H1 (cell line): Measurements from ENCODE around the gene PRAME. TPM values are rescaled to one million over a fixed set of nuclear protein-coding genes. Genes with fewer than 3 reads are reported as not detected.

Experiments used
- CTCF ChIA-PET: fragments of 300-600 bp; sonication (Branson Sonifier 250); formaldehyde crosslinking; loops from one replicate; lab custom pipeline; 2021; ENCODE audit not compliant: partially characterized antibody; lab: Charles Lee
- POLR2A ChIA-PET: fragments of 300-600 bp; sonication (Branson Sonifier 250); formaldehyde crosslinking; loops from one replicate; lab custom pipeline; 2021; ENCODE audit warnings: inconsistent platforms; ENCODE audit not compliant: partially characterized antibody; lab: Charles Lee
- DNase-seq, 2 experiments: peaks; one replicate each; pipeline versions ENCODE4 v3.0.0 to v3.0.0-alpha.2; 2010 to 2022; ENCODE audit warnings: low spot score in 2 of 2, low read depth in 1 of 2, mixed read lengths in 1 of 2
- FAIRE-seq: peaks from 2 replicates; lab custom pipeline; 2011; peaks lifted over from hg19 to GRCh38; lab: Jason Lieb, UNC
- H2AFZ ChIP-seq: 2 replicates; pipeline ENCODE4 v1.8.1; 2012; ENCODE audit warnings: low read length, inconsistent platforms
- H2AK5ac ChIP-seq: 2 replicates; pipeline ENCODE4 v1.6.1; 2013; ENCODE audit warnings: low read depth, low read length
- H2BK120ac ChIP-seq: replicated peaks from 2 replicates; pipeline ENCODE3; 2013; ENCODE audit warnings: low read depth, low read length, inconsistent platforms
- H2BK12ac ChIP-seq: 2 replicates; pipeline ENCODE4 v1.6.1; 2013; ENCODE audit warnings: low read depth, low read length
- H2BK15ac ChIP-seq: 2 replicates; pipeline ENCODE4 v1.6.1; 2013; ENCODE audit warnings: low read length
- H2BK20ac ChIP-seq: 2 replicates; pipeline ENCODE4 v1.6.1; 2013; ENCODE audit warnings: low read length
- H2BK5ac ChIP-seq: 2 replicates; pipeline ENCODE4 v1.6.1; 2013; ENCODE audit warnings: low read depth, low read length
- H3K14ac ChIP-seq: 2 replicates; pipeline ENCODE4 v1.6.1; 2013; ENCODE audit warnings: inconsistent platforms; ENCODE audit not compliant: insufficient read length
- H3K18ac ChIP-seq: 2 replicates; pipeline ENCODE4 v1.6.1; 2013; ENCODE audit warnings: low read length; ENCODE audit errors: extremely low read depth
- H3K23ac ChIP-seq: 2 replicates; pipeline ENCODE4 v1.6.1; 2013; ENCODE audit warnings: inconsistent platforms; ENCODE audit not compliant: insufficient read length
- H3K23me2 ChIP-seq: 2 replicates; pipeline ENCODE4 v1.6.1; 2013; ENCODE audit warnings: low read depth, low read length
- H3K27ac ChIP-seq: 2 replicates; pipeline ENCODE4 v1.6.1; 2011; ENCODE audit warnings: low read depth, low read length, inconsistent platforms
- H3K27me3 ChIP-seq, 4 experiments: replicated peaks in 1 of 4; 1 replicate in 1 of 4; 2 replicates in 3 of 4; pipeline versions ENCODE4 v1.6.1 to v1.8.1; 2011 to 2013; ENCODE audit warnings: low read length in 3 of 4, mild to moderate bottlenecking in 3 of 4, inconsistent platforms in 2 of 4, mixed read lengths in 2 of 4, moderate library complexity in 1 of 4; ENCODE audit not compliant: control insufficient read depth in 3 of 4, insufficient read depth in 3 of 4; ENCODE audit errors: extremely low read depth in 1 of 4
- H3K36me3 ChIP-seq, 4 experiments: 2 replicates each; pipeline versions ENCODE4 v1.6.1 to v1.8.1; 2011 to 2013; ENCODE audit warnings: mild to moderate bottlenecking in 4 of 4, low read length in 3 of 4, moderate library complexity in 2 of 4, control low read depth in 1 of 4, inconsistent platforms in 1 of 4; ENCODE audit not compliant: insufficient read depth in 4 of 4, control insufficient read depth in 2 of 4
- H3K4ac ChIP-seq: replicated peaks from 2 replicates; pipeline ENCODE3; 2013; ENCODE audit warnings: low read length, low read depth, mixed read lengths, inconsistent platforms; ENCODE audit not compliant: insufficient read length
- H3K4me1 ChIP-seq, 4 experiments: replicated peaks in 1 of 4; 1 replicate in 1 of 4; 2 replicates in 3 of 4; pipeline versions ENCODE4 v1.6.1 to v1.8.1; 2011 to 2013; ENCODE audit warnings: low read length in 3 of 4, inconsistent platforms in 2 of 4, mixed read lengths in 1 of 4; ENCODE audit not compliant: insufficient read depth in 4 of 4, control insufficient read depth in 3 of 4
- H3K4me2 ChIP-seq, 2 experiments: 2 replicates each; pipeline versions ENCODE4 v1.6.1 to v1.8.1; 2011 to 2013; ENCODE audit warnings: low read depth in 2 of 2, low read length in 2 of 2, control low read depth in 1 of 2, inconsistent platforms in 1 of 2, mild to moderate bottlenecking in 1 of 2; ENCODE audit not compliant: insufficient read depth in 1 of 2
- H3K4me3 ChIP-seq, 4 experiments: fragments of 200-600, 300-600 bp in 1 of 4; sonication (generic), shearing (Covaris generic), sonication (Bioruptor Twin) in 1 of 4; 2 replicates each; pipeline versions ENCODE4 v1.5.1 to v1.8.1; 2011 to 2016; ENCODE audit warnings: low read length in 4 of 4, low read depth in 3 of 4, control low read depth in 2 of 4, inconsistent platforms in 2 of 4, mild to moderate bottlenecking in 2 of 4, mixed read lengths in 1 of 4, moderate library complexity in 1 of 4; ENCODE audit not compliant: insufficient read depth in 2 of 4; ENCODE audit errors: extremely low read depth in 1 of 4
- H3K56ac ChIP-seq: replicated peaks from 2 replicates; pipeline ENCODE3; 2013; ENCODE audit warnings: low read depth, mild to moderate bottlenecking, mixed read lengths, low read length, inconsistent platforms; ENCODE audit not compliant: insufficient read length
- H3K79me1 ChIP-seq: 2 replicates; pipeline ENCODE4 v1.6.1; 2013; ENCODE audit warnings: low read depth, low read length, control low read depth
- H3K79me2 ChIP-seq, 2 experiments: 2 replicates each; pipeline versions ENCODE4 v1.6.1 to v1.8.1; 2012 to 2013; ENCODE audit warnings: low read length in 2 of 2, mild to moderate bottlenecking in 2 of 2, inconsistent platforms in 1 of 2; ENCODE audit not compliant: insufficient read depth in 2 of 2, control insufficient read depth in 1 of 2
- H3K9ac ChIP-seq, 4 experiments: replicated peaks in 1 of 4; 1 replicate in 1 of 4; 2 replicates in 3 of 4; pipeline versions ENCODE4 v1.6.1 to v1.8.1; 2011 to 2013; ENCODE audit warnings: low read depth in 3 of 4, low read length in 3 of 4, control low read depth in 2 of 4, mild to moderate bottlenecking in 2 of 4, moderate library complexity in 2 of 4, inconsistent platforms in 1 of 4; ENCODE audit errors: extremely low read depth in 1 of 4
- H3K9me3 ChIP-seq, 2 experiments: 2 replicates each; pipeline versions ENCODE4 v1.6.1 to v1.8.1; 2012 to 2013; ENCODE audit warnings: mild to moderate bottlenecking in 2 of 2, moderate library complexity in 2 of 2, control low read depth in 1 of 2, inconsistent platforms in 1 of 2, low read depth in 1 of 2, low read length in 1 of 2, mixed read lengths in 1 of 2; ENCODE audit not compliant: insufficient read depth in 2 of 2
- H4K20me1 ChIP-seq, 2 experiments: replicated peaks in 1 of 2; 2 replicates each; pipeline versions ENCODE3 to v1.8.1; 2011 to 2013; ENCODE audit warnings: inconsistent platforms in 2 of 2, low read length in 2 of 2, mild to moderate bottlenecking in 1 of 2; ENCODE audit not compliant: insufficient read depth in 2 of 2, control insufficient read depth in 1 of 2
- H4K5ac ChIP-seq: 2 replicates; pipeline ENCODE4 v1.6.1; 2013; ENCODE audit warnings: low read length, low read depth, mixed read lengths, inconsistent platforms; ENCODE audit not compliant: insufficient read length
- H4K8ac ChIP-seq: 2 replicates; pipeline ENCODE4 v1.8.0; 2013; ENCODE audit warnings: mild to moderate bottlenecking, moderate library complexity, low read length, inconsistent platforms; ENCODE audit not compliant: insufficient read depth; ENCODE audit errors: extremely low read depth
- H4K91ac ChIP-seq: replicated peaks from 2 replicates; pipeline ENCODE3; 2013; ENCODE audit warnings: low read length, mixed read lengths, inconsistent platforms; ENCODE audit not compliant: insufficient read length
- EZH2 ChIP-seq: fragments of 200-600 bp; sonication (generic); IDR thresholded peaks from 2 replicates; pipeline ENCODE4 v1.7.1; 2012; ENCODE audit warnings: low read depth, mild to moderate bottlenecking, moderate library complexity, low read length, inconsistent platforms; ENCODE audit not compliant: severe bottlenecking
- JUN ChIP-seq: IDR thresholded peaks from 2 replicates; pipeline ENCODE4 v1.6.1; 2011; ENCODE audit warnings: low read depth, mild to moderate bottlenecking, improper control_type of control experiment, low read length
- KDM4A ChIP-seq: IDR thresholded peaks from one replicate; pipeline ENCODE4 v1.7.1; 2012; ENCODE audit warnings: low read depth, mild to moderate bottlenecking, moderate library complexity, low read length, inconsistent platforms; ENCODE audit not compliant: severe bottlenecking
- MAFK ChIP-seq: IDR thresholded peaks from 2 replicates; pipeline ENCODE4 v1.6.1; 2012; ENCODE audit warnings: low read depth, mild to moderate bottlenecking, improper control_type of control experiment, low read length
- SIN3A ChIP-seq, 2 experiments: IDR thresholded peaks in 1 of 2; conservative IDR thresholded peaks in 1 of 2; 2 replicates each; pipeline ENCODE4 v1.6.1; 2011 to 2012; ENCODE audit warnings: low read length in 2 of 2, improper control_type of control experiment in 1 of 2, low read depth in 1 of 2, mild to moderate bottlenecking in 1 of 2
- SUZ12 ChIP-seq: fragments of 200-600 bp; sonication (generic); IDR thresholded peaks from 2 replicates; pipeline ENCODE4 v1.6.1; 2012; ENCODE audit warnings: mild to moderate bottlenecking, inconsistent platforms, low read length, moderate library complexity, mixed read lengths
- ZNF274 ChIP-seq: IDR thresholded peaks from 2 replicates; pipeline ENCODE4 v1.7.0; 2012; ENCODE audit warnings: low read length, borderline replicate concordance; ENCODE audit errors: extremely low read depth
- WGBS, 2 experiments: shearing (Covaris generic) in 1 of 2; methylation state at CpG; one replicate each; pipeline versions ENCODE4 v1.1.6 to v1.1.7; 2013 to 2015; ENCODE audit warnings: low lambda C conversion rate in 2 of 2, mixed read lengths in 2 of 2, inconsistent platforms in 1 of 2, low coverage in 1 of 2, missing lambda C conversion rate in 1 of 2; ENCODE audit not compliant: insufficient replicate concordance in 2 of 2, insufficient coverage in 1 of 2, insufficient read length in 1 of 2; ENCODE audit errors: extremely low coverage in 1 of 2, missing lambda C conversion rate in 1 of 2; 5-methylcytosine and 5-hydroxymethylcytosine counted together
- polyA plus RNA-seq, 7 experiments: library from polyadenylated mRNA; depleted of rRNA in 3 of 7; stranded (reverse) in 5 of 7; unstranded in 2 of 7; fragments of >200 nt in 5 of 7; fragments of 200-250 nt in 2 of 7; gene quantifications; 1 replicate in 5 of 7; 2 replicates in 1 of 7; 4 replicates in 1 of 7; pipeline versions ENCODE4 v1.2.1 to v1.2.3, GENCODE V29; 2011 to 2013; ENCODE audit warnings: missing spikeins in 2 of 7, mixed read lengths in 2 of 7
- total RNA-seq: library from RNA; stranded (reverse); fragmentation: NEBNext Ultra II Directional; extraction: Animal tissue kit (Norgen Biotek cat#: 25700); gene quantifications from 2 replicates; pipeline ENCODE4 v1.2.1, GENCODE V29; 2021

PRAME gene
- total and polyA plus RNA-seq, 2 of the 8 experiments (the other 6 are each of a cell fraction or from before 2014, with no cell fraction given) = 0.15 to 1.1 TPM

- POLR2A ChIA-PET = no interaction called here
Measured at GRCh38 chr22:22604326-22605073, 45.4 kb upstream of the PRAME start.

More at GRCh38 chr22:22604326-22605073, 45.4 kb upstream of the PRAME start:
- CTCF ChIA-PET = no interaction called here
- Histone ChIP-seq H3K4ac (no peak overlapping the region), H3K23ac (no peak overlapping the region), H3K9me3 (peaks cover 27 to 64% of the 10 kb centered on the region in 2 experiments), H2BK120ac (no peak overlapping the region), H3K27me3 (peaks cover 10 to 58% (median 38%) of the 10 kb centered on the region in 4 experiments), H3K4me3 (no peak overlapping the region), H4K91ac (no peak overlapping the region), H3K36me3 (no peaks in the 10 kb centered on the region; a peak in 1 of 8 replicates), H4K8ac (no peak overlapping the region), H2BK15ac (no peak overlapping the region), H3K14ac (no peak overlapping the region), H3K56ac (no peak overlapping the region), H3K79me1 (no peaks in the 10 kb centered on the region), H2BK5ac (no peak overlapping the region), H2AFZ (no peak overlapping the region), H4K5ac (no peak overlapping the region), H2AK5ac (no peak overlapping the region), H3K79me2 (no peaks in the 10 kb centered on the region; a peak in 1 of 4 replicates), H2BK20ac (no peak overlapping the region), H3K27ac (no peak overlapping the region), H3K23me2 (no peaks in the 10 kb centered on the region), H3K4me2 (no peak overlapping the region), H3K9ac (no peak overlapping the region), H3K18ac (no peak overlapping the region), H2BK12ac (no peak overlapping the region), H3K4me1 (peaks cover 0 to 2% (median 0%) of the 10 kb centered on the region in 4 experiments; a peak in 1 of 7 replicates), H4K20me1 (no peaks in the 10 kb centered on the region)
- WGBS, 2 experiments = 57% methylated on average over 3 of the region's 3 CpGs; no CpG with 5 or more reads in 1 of the 2 experiments
- FAIRE-seq (no peak), DNase-seq (no peak)
- no peak for TF ChIP-seq JUN
- TF ChIP-seq MAFK = no peak
- no peak for TF ChIP-seq ZNF274
- no peak for TF ChIP-seq EZH2
- no peak for TF ChIP-seq KDM4A
- no peak for TF ChIP-seq SIN3A (conservative IDR thresholded peaks at IDR 0.05 in 1 of 2, IDR thresholded peaks at IDR 0.05 in 1 of 2; ENCODE audit: low read depth in 1 of 2, low read length in 2 of 2)
- TF ChIP-seq SUZ12 = no peak
